Uterus (tissue), 4 donors: ENCODE results near the gene ARMC10. TPM values are rescaled to one million over a fixed set of nuclear protein-coding genes. Genes with fewer than 3 reads are reported as not detected.

Experiments
- DNase-seq, 2 donors: peaks; one replicate each; pipeline ENCODE4 v3.0.0-alpha.2; 2019 to 2020
- H3K27ac ChIP-seq, 2 donors: fragments of 200-600 bp; sonication (generic); 1 replicate in 1 of 2; 2 replicates in 1 of 2; pipeline ENCODE4 v1.5.1; 2016 to 2018
- H3K27me3 ChIP-seq, 2 donors: fragments of 200-600 bp; sonication (generic); one replicate each; pipeline ENCODE4 v1.5.1; 2018 to 2019; ENCODE audit warnings: control low read depth in 1 of 2
- H3K36me3 ChIP-seq, 2 donors: fragments of 200-600 bp; sonication (generic); one replicate each; pipeline ENCODE4 v1.5.1; 2019; ENCODE audit warnings: control low read depth in 1 of 2
- H3K4me1 ChIP-seq, 2 donors: fragments of 200-600 bp; sonication (generic); one replicate each; pipeline ENCODE4 v1.5.1; 2018 to 2019; ENCODE audit warnings: control low read depth in 1 of 2
- H3K4me3 ChIP-seq, 2 donors: fragments of 200-600 bp; sonication (generic); 1 replicate in 1 of 2; 2 replicates in 1 of 2; pipeline ENCODE4 v1.5.1; 2018 to 2019; ENCODE audit warnings: mild to moderate bottlenecking in 1 of 2
- H3K9me3 ChIP-seq, 2 donors: fragments of 200-600 bp; sonication (generic); one replicate each; pipeline ENCODE4 v1.5.1; 2019; ENCODE audit warnings: control low read depth in 1 of 2
- POLR2A ChIP-seq, 2 donors: fragments of 450-650 bp; IDR thresholded peaks; one replicate each; pipeline ENCODE4 v1.6.1; 2016; ENCODE audit warnings: antibody characterized with exemption in 2 of 2, mild to moderate bottlenecking in 1 of 2, moderate library complexity in 1 of 2
- intact Hi-C: fragments of 100-400 bp; cut with DNase I; formaldehyde crosslinking; loops from one replicate; pipeline ENCODE4 v1.15.1; 2023; ENCODE audit warnings: low total_unique reads
- total RNA-seq, 4 donors: library from RNA; depleted of rRNA in 3 of 4; stranded (reverse); fragments of >200 nt in 3 of 4; gene quantifications; one replicate each; pipeline versions ENCODE4 v1.1.0 to v1.2.4, GENCODE V29; 2014 to 2023
- TF ChIP-seq, protein P1 (sequence below), 4 experiments: fragments of 200-600 bp in 2 of 4; fragments of 450-650 bp in 2 of 4; sonication (generic) in 2 of 4; IDR thresholded peaks; one replicate each; pipeline ENCODE4 v1.5.1; 2016 to 2019; ENCODE audit warnings: antibody characterized with exemption in 4 of 4, mild to moderate bottlenecking in 2 of 4, moderate library complexity in 1 of 4
- donor health status: DM: yes; HTN: yes; CAD: no.

The ARMC10 gene
- total RNA-seq, 4 donors from 2014 or later = 47.0 to 66.1 (median 57.2) TPM

DNA sequence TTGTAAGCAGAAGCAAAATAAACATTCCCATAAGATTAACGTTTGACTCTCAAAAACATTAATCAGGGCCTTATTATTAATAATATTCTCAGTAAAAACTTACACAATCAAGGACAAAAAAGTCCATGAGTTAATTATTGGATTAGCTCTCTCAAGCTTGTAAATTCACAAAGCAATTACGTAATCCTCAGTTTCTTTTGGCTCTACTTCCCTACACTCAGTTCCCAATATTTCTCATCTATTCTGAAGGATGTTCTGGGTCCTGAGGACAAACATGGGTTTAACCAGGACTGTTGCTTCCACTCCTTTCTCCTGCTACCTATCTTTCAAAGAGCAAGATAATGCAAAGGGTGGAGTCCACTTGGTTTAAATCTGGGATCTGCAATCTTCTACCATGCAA lies 15.5 kb upstream of the ARMC10 start:
- intact Hi-C loops = no loop called here
- no peak for DNase-seq
- Histone ChIP-seq H3K9me3 (no peaks in the 10 kb centered on the region), H3K36me3 (no peaks in the 10 kb centered on the region), H3K4me3 (no peak overlapping the region), H3K4me1 (no peaks in the 10 kb centered on the region), H3K27me3 (no peaks in the 10 kb centered on the region), H3K27ac (no peak overlapping the region)
- TF ChIP-seq, protein P1, sequence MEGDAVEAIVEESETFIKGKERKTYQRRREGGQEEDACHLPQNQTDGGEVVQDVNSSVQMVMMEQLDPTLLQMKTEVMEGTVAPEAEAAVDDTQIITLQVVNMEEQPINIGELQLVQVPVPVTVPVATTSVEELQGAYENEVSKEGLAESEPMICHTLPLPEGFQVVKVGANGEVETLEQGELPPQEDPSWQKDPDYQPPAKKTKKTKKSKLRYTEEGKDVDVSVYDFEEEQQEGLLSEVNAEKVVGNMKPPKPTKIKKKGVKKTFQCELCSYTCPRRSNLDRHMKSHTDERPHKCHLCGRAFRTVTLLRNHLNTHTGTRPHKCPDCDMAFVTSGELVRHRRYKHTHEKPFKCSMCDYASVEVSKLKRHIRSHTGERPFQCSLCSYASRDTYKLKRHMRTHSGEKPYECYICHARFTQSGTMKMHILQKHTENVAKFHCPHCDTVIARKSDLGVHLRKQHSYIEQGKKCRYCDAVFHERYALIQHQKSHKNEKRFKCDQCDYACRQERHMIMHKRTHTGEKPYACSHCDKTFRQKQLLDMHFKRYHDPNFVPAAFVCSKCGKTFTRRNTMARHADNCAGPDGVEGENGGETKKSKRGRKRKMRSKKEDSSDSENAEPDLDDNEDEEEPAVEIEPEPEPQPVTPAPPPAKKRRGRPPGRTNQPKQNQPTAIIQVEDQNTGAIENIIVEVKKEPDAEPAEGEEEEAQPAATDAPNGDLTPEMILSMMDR (IDR thresholded peaks at IDR 0.05) = no peak
- TF ChIP-seq POLR2A (IDR thresholded peaks at IDR 0.05) = no peak

DNA sequence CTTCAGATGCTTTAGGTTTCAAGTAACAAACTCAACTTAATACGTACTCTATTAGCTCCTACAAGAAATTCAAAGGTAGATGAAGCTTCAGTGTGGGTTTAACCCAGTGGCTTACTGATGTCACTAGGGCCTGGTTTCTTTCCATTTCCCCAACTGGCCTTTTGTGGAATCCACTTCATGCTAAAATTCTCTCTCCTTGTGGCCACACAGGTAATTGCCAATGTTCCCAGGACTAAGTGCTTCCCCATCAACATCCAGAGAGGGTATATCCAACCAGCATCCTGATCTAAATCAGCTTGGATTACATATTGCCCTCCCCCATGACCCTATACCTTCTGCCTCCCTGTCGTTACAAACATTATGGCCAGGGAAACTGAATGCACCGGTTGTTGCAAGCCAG lies 11.0 kb upstream of the ARMC10 start:
- H3K4me3 ChIP-seq = no peak overlapping the region
- intact Hi-C loops = no loop called here
- no peaks in the 10 kb centered on the region for H3K9me3 ChIP-seq
- H3K36me3 ChIP-seq = no peaks in the 10 kb centered on the region
- H3K4me1 ChIP-seq = no peaks in the 10 kb centered on the region
- TF ChIP-seq, protein P1 (IDR thresholded peaks at IDR 0.05) = no peak
- TF ChIP-seq POLR2A (IDR thresholded peaks at IDR 0.05) = no peak
- no peak for DNase-seq
- no peak overlapping the region for H3K27ac ChIP-seq
- no peaks in the 10 kb centered on the region for H3K27me3 ChIP-seq

DNA sequence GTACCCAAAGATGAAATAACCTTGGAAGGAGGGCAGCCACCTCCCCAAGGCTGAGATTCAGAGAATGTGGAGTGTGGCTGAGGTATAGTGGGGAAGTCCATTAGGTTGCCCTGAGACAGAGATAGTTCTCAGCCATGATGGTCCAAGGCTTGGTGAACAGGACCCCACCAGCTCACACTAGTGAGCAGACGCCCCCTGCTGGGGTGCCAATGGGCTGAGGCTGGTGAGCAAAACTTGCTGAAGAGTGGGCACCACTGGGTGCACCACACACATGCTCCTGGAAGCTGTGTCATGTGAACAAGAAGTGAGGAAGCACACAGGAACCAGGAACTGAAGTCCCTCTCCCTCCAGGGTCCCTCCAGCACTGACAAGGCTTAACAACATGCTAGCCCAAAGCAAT lies 9.3 kb upstream of the ARMC10 start:
- Histone ChIP-seq H3K27ac (no peak overlapping the region), H3K4me3 (no peak overlapping the region), H3K36me3 (no peaks in the 10 kb centered on the region), H3K27me3 (no peaks in the 10 kb centered on the region), H3K4me1 (no peaks in the 10 kb centered on the region), H3K9me3 (no peaks in the 10 kb centered on the region)
- DNase-seq = no peak
- TF ChIP-seq POLR2A (IDR thresholded peaks at IDR 0.05) = no peak
- TF ChIP-seq, protein P1 (IDR thresholded peaks at IDR 0.05) = peak in 1 of 4 experiments; percentile 13
- intact Hi-C loops = no loop called here

DNA sequence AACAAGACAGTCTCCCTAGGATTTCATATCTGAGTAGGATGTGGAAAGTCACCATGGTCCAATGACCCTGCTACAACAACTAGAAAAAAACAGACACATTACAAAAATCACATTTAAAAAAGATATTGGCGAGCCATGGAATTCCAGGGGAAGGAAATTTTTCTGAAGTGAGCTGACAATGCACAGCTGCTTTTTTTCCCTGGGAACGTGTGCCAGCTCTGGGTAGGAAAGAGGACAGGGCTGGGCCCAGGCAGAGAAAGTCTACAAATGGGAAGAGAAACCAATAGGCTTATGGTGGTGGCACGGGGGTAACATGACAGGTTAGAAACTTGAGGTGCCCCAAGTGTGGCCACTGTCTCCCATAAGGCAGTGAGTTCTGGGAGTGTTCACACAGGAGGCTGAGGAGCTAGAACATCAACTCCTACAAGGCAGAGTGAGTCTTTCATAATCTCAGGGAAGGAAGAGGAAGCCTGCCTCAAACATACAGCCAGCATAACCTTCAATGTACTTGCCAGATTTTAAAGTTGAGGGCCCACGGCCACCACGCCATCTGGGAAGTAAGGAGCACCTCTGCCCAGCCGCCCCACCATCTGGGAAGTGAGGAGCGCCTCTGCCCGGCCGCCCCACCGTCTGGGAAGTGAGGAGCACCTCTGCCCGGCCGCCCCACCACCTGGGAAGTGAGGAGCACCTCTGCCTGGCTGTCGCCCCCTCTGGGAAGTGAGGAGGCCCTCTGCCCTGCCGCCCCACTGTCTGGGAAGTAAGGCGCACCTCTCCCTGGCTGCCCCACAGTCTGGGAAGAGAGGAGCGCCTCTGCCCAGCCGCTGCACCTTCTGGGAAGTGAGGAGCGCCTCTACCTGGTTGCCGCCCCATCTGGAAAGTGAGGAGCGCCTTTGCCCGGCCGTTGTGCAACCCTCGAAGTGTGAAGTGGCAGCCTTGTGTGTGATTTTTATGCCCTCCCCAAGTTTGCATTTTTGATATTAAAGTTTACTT lies 6.2 kb upstream of the ARMC10 start:
- no peak overlapping the region for H3K4me3 ChIP-seq
- no peaks in the 10 kb centered on the region for H3K27me3 ChIP-seq
- H3K9me3 ChIP-seq = no peaks in the 10 kb centered on the region
- TF ChIP-seq, protein P1 (IDR thresholded peaks at IDR 0.05) = no peak
- TF ChIP-seq POLR2A (IDR thresholded peaks at IDR 0.05) = no peak
- intact Hi-C loops = no loop called here
- no peak overlapping the region for H3K27ac ChIP-seq
- H3K36me3 ChIP-seq = no peaks in the 10 kb centered on the region
- DNase-seq = no peak
- no peaks in the 10 kb centered on the region for H3K4me1 ChIP-seq

DNA sequence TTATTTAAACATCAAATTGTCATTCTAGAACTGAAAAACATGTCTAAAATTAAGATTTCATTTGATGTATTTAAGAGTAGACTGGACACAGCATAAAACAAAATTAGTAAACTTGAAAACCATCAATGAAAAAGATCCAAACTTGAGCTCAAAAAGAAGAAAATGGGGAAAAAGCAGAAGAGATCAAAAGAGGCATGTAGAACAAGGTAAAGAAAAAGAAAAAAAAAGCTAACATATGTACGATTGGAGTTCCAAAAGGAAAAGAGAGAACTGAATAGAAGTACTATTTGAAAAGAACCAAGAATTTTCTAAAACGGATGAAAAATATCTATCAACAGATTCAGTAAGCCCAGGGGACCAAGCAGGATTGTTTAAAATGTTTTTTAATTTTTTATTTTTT lies 3.9 kb upstream of the ARMC10 start:
- no peak for DNase-seq
- TF ChIP-seq POLR2A (IDR thresholded peaks at IDR 0.05) = no peak
- TF ChIP-seq, protein P1 (IDR thresholded peaks at IDR 0.05) = no peak
- no peaks in the 10 kb centered on the region for H3K9me3 ChIP-seq
- no peaks in the 10 kb centered on the region for H3K27me3 ChIP-seq
- H3K27ac ChIP-seq = no peak overlapping the region
- intact Hi-C loops = loop anchor here (10.0 kb wide), 1 partner anchor 74 kb away; the partner anchor contains the start of gene NAPEPLD
- no peak overlapping the region for H3K4me3 ChIP-seq
- no peaks in the 10 kb centered on the region for H3K36me3 ChIP-seq
- no peaks in the 10 kb centered on the region for H3K4me1 ChIP-seq
